ENCODE data around the gene CD6. TPM values are rescaled to one million over a fixed set of nuclear protein-coding genes. Genes with fewer than 3 reads are reported as not detected.
A peak's percentile ranks its signal among the peaks of the same experiment; 100 is the strongest.

The CD6 gene
- total and polyA plus RNA-seq, 2 of the 8 experiments (the other 6 are each of a cell fraction or from before 2014, with no cell fraction given): 0.03 TPM; not detected in 1

DNA sequence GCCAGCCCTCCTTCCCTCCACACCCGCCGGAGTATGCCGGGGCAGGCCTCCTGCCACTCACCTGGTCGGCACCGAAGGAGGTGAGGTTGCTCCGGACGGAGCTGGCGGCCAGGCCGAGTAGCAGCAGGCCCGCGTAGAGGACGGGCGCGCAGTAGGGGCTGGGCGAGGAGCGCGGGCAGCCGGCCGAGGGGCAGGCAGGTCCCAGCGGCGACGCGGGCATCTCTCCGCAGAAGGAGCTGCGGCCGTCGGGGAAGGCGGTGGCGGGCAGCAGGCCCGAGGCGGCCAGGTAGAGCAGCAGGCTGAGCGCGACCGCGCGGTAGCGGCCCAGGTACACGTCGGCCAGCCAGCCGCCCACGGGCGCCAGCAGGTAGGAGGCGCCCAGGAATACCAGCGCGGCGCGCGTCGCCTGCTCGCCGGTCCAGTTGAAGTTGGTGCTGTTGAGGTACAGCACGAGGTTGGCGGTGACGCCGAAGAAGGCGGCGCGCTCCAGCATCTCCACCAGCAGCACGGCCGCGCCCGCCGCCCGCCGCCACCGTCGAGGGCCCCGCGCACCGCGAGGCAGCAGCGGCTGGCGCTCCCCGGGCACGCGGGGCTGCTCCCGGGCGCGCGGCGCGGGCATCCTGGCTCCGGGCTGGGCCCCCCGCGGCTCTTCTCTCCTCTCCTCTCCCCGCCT, 20.4 kb upstream of the CD6 start (continued):
- TF ChIP-seq TAF1 (IDR thresholded peaks at IDR 0.05; ENCODE audit: low read depth, low read length): 0 out of 2 replicates have a peak, but pooled peaks have one; percentile 9
- no peak for TF ChIP-seq RNF2 (IDR thresholded peaks at IDR 0.05; ENCODE audit: borderline replicate concordance, low read depth, low read length, missing control alignments, poor library complexity, severe bottlenecking)
- TF ChIP-seq GTF2F1 (IDR thresholded peaks at IDR 0.05; ENCODE audit: borderline replicate concordance, low read depth, low read length): no peak
- TF ChIP-seq RBBP5 (IDR thresholded peaks at IDR 0.05; ENCODE audit: borderline replicate concordance, low read depth, low read length): peak; percentile 84; the same call in 1 of the 2 replicates
- TF ChIP-seq SP2 (IDR thresholded peaks at IDR 0.05; ENCODE audit: low read length): no peak
- no peak for TF ChIP-seq KDM1A (IDR thresholded peaks at IDR 0.05; ENCODE audit: borderline replicate concordance, low read length)
- TF ChIP-seq ASH2L (IDR thresholded peaks at IDR 0.05; ENCODE audit: low read length): no peak
- no peak for TF ChIP-seq TEAD4 (IDR thresholded peaks at IDR 0.05; ENCODE audit: low read depth, low read length)
- TF ChIP-seq RAD21 (IDR thresholded peaks at IDR 0.05 in 1 of 2, conservative IDR thresholded peaks at IDR 0.05 in 1 of 2; ENCODE audit: low read depth in 2 of 2, low read length in 2 of 2): no peak
- no peak for TF ChIP-seq SIRT6 (IDR thresholded peaks at IDR 0.05; ENCODE audit: low read length)
- TF ChIP-seq, protein P1, sequence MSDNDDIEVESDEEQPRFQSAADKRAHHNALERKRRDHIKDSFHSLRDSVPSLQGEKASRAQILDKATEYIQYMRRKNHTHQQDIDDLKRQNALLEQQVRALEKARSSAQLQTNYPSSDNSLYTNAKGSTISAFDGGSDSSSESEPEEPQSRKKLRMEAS (IDR thresholded peaks at IDR 0.05): peak; percentile 94
- no peak for TF ChIP-seq BCL11A (IDR thresholded peaks at IDR 0.05; ENCODE audit: low read depth in 2 of 2, low read length in 2 of 2)
- TF ChIP-seq CHD2 (IDR thresholded peaks at IDR 0.05; ENCODE audit: low read length): no peak
- no peak for TF ChIP-seq RXRA (IDR thresholded peaks at IDR 0.05; ENCODE audit: insufficient read depth, low read depth, low read length)
- TF ChIP-seq NRF1 (IDR thresholded peaks at IDR 0.05; ENCODE audit: low read depth, low read length): no peak
- peak; percentile 32; the same call in 1 of the 2 replicates for TF ChIP-seq PHF8 (conservative IDR thresholded peaks at IDR 0.05; ENCODE audit: low read depth, low read length)
- no peak for TF ChIP-seq BACH1 (IDR thresholded peaks at IDR 0.05; ENCODE audit: low read length)
- TF ChIP-seq KDM4A (IDR thresholded peaks at IDR 0.05; ENCODE audit: low read depth, low read length, severe bottlenecking): peak; percentile 69
- TF ChIP-seq MAFK (IDR thresholded peaks at IDR 0.05; ENCODE audit: low read depth, low read length): no peak
- no peak for TF ChIP-seq TCF12 (IDR thresholded peaks at IDR 0.05; ENCODE audit: low read depth, low read length)
- no peak for TF ChIP-seq EGR1 (IDR thresholded peaks at IDR 0.05; ENCODE audit: borderline replicate concordance, low read depth, low read length)
- TF ChIP-seq GABPA (IDR thresholded peaks at IDR 0.05; ENCODE audit: borderline replicate concordance, insufficient read depth, low read length): no peak
- TF ChIP-seq KDM5A (IDR thresholded peaks at IDR 0.05; ENCODE audit: low read length): no peak
- 0 out of 3 replicates have a peak, but pooled peaks of 1 of the 2 experiments have one; percentile 34 for TF ChIP-seq POLR2A (IDR thresholded peaks at IDR 0.05; ENCODE audit: control extremely low read depth in 1 of 2, low read depth in 2 of 2, low read length in 2 of 2)
- no peak for TF ChIP-seq JUN (IDR thresholded peaks at IDR 0.05; ENCODE audit: low read depth, low read length)

All from H1 (cell line).